NCI-H524 (cell line): Measurements from ENCODE around the gene CDC42BPB.

ENCODE experiments used
- DNase-seq, 2 experiments: peaks; one replicate each; lab custom pipeline; 2025; lab: John Stamatoyannopoulos, UW

The CDC42BPB gene

DNA sequence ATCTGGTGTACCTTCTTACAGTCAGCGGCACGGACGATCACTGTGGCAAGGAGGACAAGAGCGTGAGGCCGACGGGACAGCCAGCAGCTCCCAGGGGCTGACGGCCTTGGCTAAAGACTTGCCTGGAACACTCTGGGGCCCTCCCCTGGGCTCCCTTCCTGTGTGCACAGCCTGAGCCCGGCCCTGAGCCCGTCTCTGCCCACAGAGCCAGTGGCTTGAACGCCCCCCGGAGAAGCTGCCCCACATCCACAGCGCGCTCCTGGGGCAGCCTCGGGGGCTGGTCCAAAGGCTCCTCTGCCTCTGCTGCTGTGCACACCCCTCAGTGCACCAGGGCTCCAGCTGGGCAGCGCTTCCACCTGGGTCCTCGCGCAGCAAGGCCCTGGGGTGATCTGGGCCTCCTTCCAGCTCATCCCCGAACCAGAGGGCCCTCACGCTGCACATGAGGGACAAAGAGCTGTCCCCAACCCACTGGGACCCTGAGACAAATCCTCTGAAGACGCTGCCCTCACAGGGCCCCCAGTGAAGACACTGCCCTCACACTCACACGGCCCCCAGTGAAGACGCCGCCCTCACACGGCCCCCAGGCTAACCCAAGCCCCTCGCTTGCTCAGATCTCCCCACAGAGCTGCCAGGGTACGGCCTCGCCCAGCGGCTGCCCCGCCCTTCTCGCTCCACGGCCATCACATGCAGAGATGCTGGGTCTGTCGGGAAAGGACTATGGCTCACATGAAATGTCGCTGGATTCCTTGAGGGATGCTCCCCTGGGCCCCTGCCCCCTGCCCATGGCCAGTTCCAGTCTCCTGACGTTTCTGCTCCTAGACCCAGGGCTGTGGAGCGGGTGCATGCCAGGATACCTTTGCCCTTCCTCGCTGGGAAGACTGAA is 112.7 kb downstream of the CDC42BPB start:
- DNase-seq, result no peak

DNA sequence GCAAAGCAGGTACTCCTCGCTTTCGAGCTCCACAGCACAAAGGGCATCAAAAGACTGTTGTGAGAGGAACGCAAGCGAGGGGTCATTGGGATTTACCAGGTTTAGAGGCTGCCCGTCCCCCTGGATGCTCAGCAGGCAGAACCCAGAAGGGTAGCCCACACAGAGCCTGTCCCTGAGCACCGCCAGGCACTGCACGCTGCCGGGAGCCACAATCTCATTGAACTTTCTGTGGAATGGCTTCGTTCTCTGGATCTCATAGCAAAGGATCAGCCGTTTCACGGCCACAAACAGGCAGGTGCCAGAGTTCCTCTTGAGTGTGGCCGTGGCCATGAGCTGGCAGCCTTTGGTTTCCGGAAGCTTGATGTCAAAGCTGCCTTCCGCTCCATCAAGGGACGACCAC is 113.4 kb downstream of the CDC42BPB start:
- DNase-seq, result no peak

DNA sequence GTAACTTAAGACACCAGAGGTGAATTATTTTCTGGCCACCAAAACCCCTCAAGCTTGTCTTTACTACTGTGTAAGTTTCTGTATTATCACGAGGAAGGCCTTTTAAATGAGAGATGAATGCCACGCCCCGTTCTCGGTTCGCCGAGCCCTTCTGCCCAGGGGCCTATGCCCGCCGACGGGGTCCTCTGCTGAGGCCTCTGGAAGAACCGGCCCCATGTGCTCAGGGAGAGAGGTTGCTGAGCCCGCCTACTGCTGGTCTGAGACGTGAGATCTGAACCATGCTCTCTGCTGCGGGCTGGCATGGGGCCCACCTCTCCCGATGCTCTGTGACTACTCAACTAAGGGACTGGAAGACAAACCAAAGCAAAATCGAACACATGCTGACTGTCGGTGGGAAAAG is 113.9 kb downstream of the CDC42BPB start:
- no peak for DNase-seq

DNA sequence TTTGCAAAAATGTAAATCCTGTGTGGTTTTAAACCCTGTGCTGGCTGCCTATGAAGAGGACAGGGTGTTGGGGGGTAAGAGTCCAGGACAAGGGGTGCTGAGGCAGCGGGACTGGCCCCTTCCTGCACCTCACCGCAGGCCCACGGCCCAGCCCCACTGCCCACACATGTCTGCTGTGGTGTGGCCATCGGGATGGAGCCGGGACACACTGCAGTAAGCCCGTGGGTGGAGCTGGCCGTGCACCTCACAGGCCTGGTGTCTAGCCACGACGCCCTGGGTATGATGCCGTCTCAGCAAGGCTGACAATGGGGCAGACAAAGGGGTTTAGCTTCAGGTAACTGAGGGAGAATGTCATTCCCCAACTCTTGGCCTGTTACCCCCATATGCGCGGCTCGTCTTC is 115.3 kb downstream of the CDC42BPB start:
- DNase-seq, result no peak

DNA sequence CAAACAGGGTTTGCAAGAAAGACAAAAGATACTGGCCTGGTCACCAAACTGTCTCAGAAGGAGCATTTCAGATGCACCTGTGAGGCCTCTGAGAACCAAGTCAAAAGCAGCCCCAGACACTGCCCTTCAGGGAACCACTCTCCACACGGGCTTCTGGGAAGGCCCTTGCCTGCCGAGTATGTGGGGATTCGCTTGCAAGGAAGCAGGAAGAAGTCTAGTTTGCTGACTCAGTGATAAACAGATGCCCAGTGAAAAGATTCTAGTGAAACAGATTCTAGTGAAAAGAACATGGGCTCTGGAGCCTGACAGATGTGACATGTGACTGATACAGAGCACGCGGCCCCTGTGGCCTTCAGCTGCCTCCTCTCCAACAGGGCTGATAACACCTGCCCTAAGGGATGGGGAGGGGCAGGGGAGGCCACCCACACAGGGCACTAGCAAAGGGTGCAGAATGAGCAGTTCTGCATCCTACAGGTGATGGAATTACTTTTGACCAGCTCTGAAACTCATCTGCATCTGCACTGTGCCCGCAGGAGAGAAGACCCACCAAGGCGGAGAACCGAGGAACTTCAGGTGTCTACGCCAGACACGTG is 115.8 kb downstream of the CDC42BPB start:
- DNase-seq, result no peak

GRCh38 chr14:102940729-102941362 is 116.5 kb downstream of the CDC42BPB start:
- DNase-seq, result no peak

DNA sequence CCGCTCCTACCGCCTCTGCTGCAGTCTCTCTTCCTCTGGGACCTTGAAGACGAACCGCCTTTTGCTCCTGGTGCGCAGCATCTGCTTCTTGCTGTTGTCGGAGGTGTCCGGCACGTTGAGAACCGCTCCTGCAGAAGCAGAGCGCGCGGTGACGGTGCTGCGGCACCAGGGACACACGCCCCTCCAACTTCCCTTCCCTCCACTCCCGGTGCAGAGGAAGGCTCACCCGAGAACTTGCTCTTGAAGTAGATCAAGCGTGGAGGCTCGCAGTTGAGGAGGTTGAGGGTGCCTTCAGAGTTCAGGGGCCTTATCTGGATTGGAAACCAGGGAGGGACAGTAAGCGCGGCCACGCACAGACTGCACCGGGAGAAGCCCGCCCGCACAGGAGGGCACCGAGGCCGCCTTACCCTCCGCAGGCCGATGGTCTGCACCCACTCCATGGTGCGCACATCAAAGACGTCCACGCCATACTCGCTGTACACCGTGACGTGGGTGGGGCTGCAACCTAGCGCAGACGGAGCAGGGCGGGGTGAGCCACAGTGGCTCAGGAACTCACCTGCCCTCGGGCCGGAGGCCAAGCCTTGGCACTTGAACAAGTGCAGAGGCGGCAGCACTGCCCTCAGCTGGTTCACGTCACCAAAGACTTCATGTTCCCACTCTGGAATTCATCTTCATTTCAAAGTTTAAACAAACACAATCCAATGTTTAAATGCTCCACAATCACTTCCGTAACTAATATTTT is 117.4 kb downstream of the CDC42BPB start:
- DNase-seq, result no peak

GRCh38 chr14:102939329-102939728 is 118.0 kb downstream of the CDC42BPB start:
- DNase-seq, result no peak

GRCh38 chr14:102938191-102938590 is 119.2 kb downstream of the CDC42BPB start:
- DNase-seq, result no peak

- DNase-seq, result no peak
Observed at GRCh38 chr14:102937331-102938175, 119.8 kb downstream of the CDC42BPB start.

GRCh38 chr14:102935756-102936155 is 121.6 kb downstream of the CDC42BPB start:
- DNase-seq, result no peak

DNA sequence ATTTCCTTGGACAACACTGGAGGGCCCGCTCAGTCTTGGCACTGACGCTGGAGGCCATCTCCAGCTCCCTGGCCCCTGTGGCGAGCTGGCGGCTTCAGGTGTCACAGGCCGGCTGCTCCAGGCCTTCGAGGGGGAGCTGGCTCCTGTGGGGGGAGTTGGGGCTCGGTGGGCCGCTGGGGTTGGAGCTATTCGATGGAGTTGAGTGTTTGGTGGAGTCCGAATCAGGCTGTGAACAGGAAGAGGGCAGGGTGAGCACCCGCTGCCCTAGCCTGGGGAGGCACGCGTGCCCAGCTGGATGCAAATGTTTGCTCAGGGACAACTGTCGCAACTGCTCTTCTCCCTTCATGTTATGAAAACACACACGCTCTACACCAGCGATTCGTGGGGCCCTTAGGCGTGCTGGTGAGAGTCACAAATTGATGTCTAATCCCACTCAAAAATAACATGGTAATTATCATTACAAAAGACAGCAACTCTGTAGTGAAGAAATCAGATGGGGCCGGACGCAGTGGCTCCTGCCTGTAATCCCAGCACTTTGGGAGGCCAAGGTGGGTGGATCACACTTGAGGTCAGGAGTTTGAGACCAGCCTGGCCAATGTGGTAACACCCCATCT is 123.6 kb downstream of the CDC42BPB start:
- no peak for DNase-seq

DNA sequence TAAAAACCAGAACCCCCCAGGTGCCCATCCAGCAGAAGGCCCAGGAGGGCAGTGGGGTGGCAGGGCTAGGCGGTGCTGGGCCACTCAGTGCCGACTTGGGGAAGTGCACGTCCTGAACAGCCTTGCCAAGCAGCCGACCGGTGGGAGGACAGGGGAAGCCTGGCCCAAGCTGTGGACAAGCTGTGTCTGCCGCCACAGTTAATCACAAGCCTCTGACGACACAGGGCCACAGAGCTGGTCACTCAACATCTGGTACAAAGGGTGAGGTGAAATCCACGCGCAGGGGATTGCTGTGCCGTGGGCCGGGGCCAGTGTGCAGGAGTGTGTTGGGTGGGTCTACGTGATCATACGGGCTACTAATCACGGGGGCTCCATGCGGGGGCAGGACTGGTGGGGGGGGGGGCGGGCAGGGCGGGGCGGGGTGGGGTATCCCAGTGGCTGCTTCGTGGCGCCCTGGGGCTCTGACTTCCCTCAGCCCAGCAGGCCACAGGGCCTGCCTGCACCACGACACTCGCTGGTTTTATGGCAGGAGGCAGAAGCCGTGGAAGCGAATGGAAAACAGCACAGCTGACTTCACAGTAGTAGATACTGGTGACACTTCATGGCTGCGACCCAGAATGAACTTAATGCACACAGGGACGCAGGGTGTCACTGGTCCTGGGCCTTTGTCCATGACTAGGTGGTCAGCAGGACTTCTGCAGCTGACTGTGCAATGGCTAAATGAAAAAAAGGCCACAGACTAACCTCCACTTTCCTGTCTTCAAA is 124.7 kb downstream of the CDC42BPB start:
- DNase-seq, result no peak

DNA sequence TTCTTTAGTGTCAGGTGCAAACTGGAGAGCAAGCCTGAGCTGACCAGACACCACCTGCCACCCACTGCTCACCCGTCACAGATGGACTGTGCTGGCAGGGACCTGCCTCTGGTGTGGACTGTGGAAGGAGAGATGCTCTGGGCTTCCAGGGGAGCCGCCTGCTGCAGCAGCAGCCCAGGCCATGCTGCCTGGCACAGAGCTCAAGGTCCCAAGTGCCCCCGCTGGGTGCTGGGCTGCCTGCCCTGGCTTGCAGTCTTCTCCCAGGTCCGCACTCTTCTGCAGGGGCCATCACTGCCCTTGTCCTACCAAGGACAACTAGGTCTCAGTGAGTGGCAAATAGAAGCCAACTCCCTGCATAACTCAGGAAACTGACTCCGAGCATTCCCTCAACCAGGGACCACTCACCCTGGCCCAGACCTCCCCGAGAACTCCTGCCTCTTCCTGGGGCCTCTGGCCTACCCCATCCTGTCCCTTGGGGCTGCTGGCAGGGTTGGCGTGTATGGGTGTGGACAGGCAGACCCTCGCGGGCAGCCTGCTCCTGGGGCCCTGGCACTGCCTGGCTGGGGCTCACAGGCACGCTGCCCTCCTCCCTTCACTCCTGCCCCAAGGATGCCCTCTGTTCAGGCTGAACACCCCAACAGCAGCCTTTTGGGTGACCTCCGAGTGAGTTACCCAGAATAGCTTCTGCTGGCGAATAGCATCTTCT is 125.6 kb downstream of the CDC42BPB start:
- DNase-seq, result no peak

- DNase-seq, result no peak
Observed at GRCh38 chr14:102930753-102931579, 126.4 kb downstream of the CDC42BPB start.

DNA sequence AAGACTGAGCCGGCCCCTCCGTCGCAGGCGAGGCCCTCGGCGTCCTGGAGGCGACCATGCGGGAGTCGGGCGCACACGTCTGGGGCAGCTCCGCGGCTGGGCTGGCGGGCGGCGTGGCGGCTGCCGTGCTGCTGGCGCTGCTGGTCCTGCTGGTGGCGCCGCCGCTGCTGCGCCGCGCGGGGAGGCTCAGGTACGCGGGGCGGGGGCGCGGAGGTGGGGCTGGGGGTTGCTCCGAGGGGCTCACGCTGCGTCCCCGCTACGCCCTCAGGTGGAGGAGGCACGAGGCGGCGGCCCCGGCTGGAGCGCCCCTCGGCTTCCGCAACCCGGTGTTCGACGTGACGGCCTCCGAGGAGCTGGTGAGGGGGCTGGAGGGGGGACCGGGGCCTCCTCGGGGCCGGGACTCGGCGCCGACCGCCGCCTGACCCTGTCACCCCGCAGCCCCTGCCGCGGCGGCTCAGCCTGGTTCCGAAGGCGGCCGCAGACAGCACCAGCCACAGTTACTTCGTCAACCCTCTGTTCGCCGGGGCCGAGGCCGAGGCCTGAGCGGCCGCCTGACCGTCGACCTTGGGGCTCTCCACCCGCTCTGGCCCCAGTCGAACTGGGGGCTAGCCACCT is 127.1 kb downstream of the CDC42BPB start:
- peak; percentile 26 to 51 for DNase-seq

GRCh38 chr14:102929241-102930137 is 127.9 kb downstream of the CDC42BPB start:
- DNase-seq, result no peak
